DOHH2 (cell line): Measurements from ENCODE around the gene EPHB1.

Experiments
- H3F3A ChIP-seq: fragments of 200-600 bp; sonication (generic), shearing (Covaris generic); 2 replicates; pipeline ENCODE4 v1.6.0; 2016; ENCODE audit warnings: antibody characterized with exemption, mild to moderate bottlenecking; ENCODE audit not compliant: control insufficient read depth, insufficient read depth
- H3K27ac ChIP-seq: fragments of 200-600 bp; sonication (generic); 2 replicates; pipeline ENCODE4 v1.5.1; 2014; ENCODE audit warnings: low read depth, mild to moderate bottlenecking, low read length, moderate library complexity
- H3K27me3 ChIP-seq: fragments of 200-600 bp; sonication (generic); 2 replicates; pipeline ENCODE4 v1.6.1; 2014; ENCODE audit warnings: mild to moderate bottlenecking, low read length, mixed read lengths; ENCODE audit not compliant: control insufficient read depth
- H3K36me3 ChIP-seq: fragments of 200-600 bp; sonication (generic); 2 replicates; pipeline ENCODE4 v1.6.1; 2014; ENCODE audit warnings: mild to moderate bottlenecking, low read length, moderate library complexity, mixed read lengths; ENCODE audit not compliant: control insufficient read depth
- H3K4me1 ChIP-seq: fragments of 200-600 bp; sonication (generic); 2 replicates; pipeline ENCODE4 v1.6.1; 2014; ENCODE audit warnings: mild to moderate bottlenecking, low read length, mixed read lengths; ENCODE audit not compliant: control insufficient read depth
- H3K4me2 ChIP-seq: fragments of 200-600 bp; sonication (generic); 2 replicates; pipeline ENCODE4 v1.6.0; 2014; ENCODE audit warnings: mild to moderate bottlenecking, low read length, moderate library complexity
- H3K4me3 ChIP-seq: fragments of 200-600 bp; sonication (generic); 2 replicates; pipeline ENCODE4 v1.5.1; 2014; ENCODE audit warnings: mild to moderate bottlenecking, low read length, mixed read lengths
- H3K79me2 ChIP-seq: fragments of 200-600 bp; sonication (generic); 2 replicates; pipeline ENCODE4 v1.6.1; 2014; ENCODE audit warnings: mild to moderate bottlenecking, low read length, mixed read lengths; ENCODE audit not compliant: control insufficient read depth
- H3K9me2 ChIP-seq: fragments of 200-600 bp; sonication (generic); replicated peaks from 2 replicates; pipeline ENCODE4 v1.6.1; 2014; ENCODE audit warnings: mild to moderate bottlenecking, low read length, mixed read lengths; ENCODE audit not compliant: control insufficient read depth
- H3K9me3 ChIP-seq: fragments of 200-600 bp; sonication (generic); 2 replicates; pipeline ENCODE4 v1.6.1; 2014; ENCODE audit warnings: antibody characterized with exemption, low read length, mixed read lengths; ENCODE audit not compliant: control insufficient read depth, insufficient read depth
- H4K20me1 ChIP-seq: fragments of 200-600 bp; sonication (generic); 2 replicates; pipeline ENCODE4 v1.6.0; 2014; ENCODE audit warnings: low read depth, mild to moderate bottlenecking, antibody characterized with exemption, low read length, moderate library complexity; ENCODE audit not compliant: control insufficient read depth, insufficient read depth
- CTCF ChIP-seq: fragments of 200-600 bp; sonication (generic); IDR thresholded peaks from one replicate; pipeline ENCODE4 v1.5.1; 2014; ENCODE audit warnings: antibody characterized with exemption, mild to moderate bottlenecking, low read depth, low read length; ENCODE audit not compliant: poor library complexity, severe bottlenecking
- EZH2phosphoT487 ChIP-seq: fragments of 200-600 bp; sonication (generic); IDR thresholded peaks from 2 replicates; pipeline ENCODE4 v1.6.1; 2017; ENCODE audit warnings: borderline replicate concordance, mild to moderate bottlenecking, antibody characterized with exemption, low read length, moderate library complexity, mixed read lengths

Gene EPHB1

GRCh38 chr3:134846084-134846483, 51.0 kb downstream of the EPHB1 start:
- Histone ChIP-seq H3K4me1 (no peaks in the 10 kb centered on the region), H3K27ac (no peak overlapping the region), H3K9me3 (no peaks in the 10 kb centered on the region), H3K79me2 (no peaks in the 10 kb centered on the region), H3K9me2 (no peaks in the 10 kb centered on the region), H4K20me1 (no peaks in the 10 kb centered on the region), H3K4me2 (no peak overlapping the region), H3K4me3 (no peak overlapping the region), H3K27me3 (no peaks in the 10 kb centered on the region), H3K36me3 (no peaks in the 10 kb centered on the region), H3F3A (no peaks in the 10 kb centered on the region)
- TF ChIP-seq EZH2phosphoT487 (no peak), CTCF (no peak)

- Histone ChIP-seq H3K27ac (no peak overlapping the region), H3K36me3 (no peaks in the 10 kb centered on the region), H3K79me2 (no peaks in the 10 kb centered on the region), H3K4me1 (no peaks in the 10 kb centered on the region), H3K4me3 (no peak overlapping the region), H3F3A (no peaks in the 10 kb centered on the region), H3K9me3 (no peaks in the 10 kb centered on the region), H3K27me3 (no peaks in the 10 kb centered on the region), H4K20me1 (no peaks in the 10 kb centered on the region), H3K4me2 (no peak overlapping the region), H3K9me2 (no peaks in the 10 kb centered on the region)
- TF ChIP-seq EZH2phosphoT487 (no peak), CTCF (no peak)
Observed at GRCh38 chr3:134846911-134847317, 51.9 kb downstream of the EPHB1 start.

GRCh38 chr3:134847349-134847748, 52.3 kb downstream of the EPHB1 start:
- H4K20me1 ChIP-seq = no peaks in the 10 kb centered on the region
- H3K79me2 ChIP-seq = no peaks in the 10 kb centered on the region
- no peaks in the 10 kb centered on the region for H3K27me3 ChIP-seq
- no peaks in the 10 kb centered on the region for H3K9me2 ChIP-seq
- no peaks in the 10 kb centered on the region for H3K9me3 ChIP-seq
- no peak overlapping the region for H3K27ac ChIP-seq
- no peaks in the 10 kb centered on the region for H3F3A ChIP-seq
- H3K4me1 ChIP-seq = peaks cover 3% of the 10 kb centered on the region
- H3K36me3 ChIP-seq = no peaks in the 10 kb centered on the region
- H3K4me2 ChIP-seq = no peak overlapping the region
- H3K4me3 ChIP-seq = no peak overlapping the region
- TF ChIP-seq CTCF = no peak
- TF ChIP-seq EZH2phosphoT487 = no peak

GRCh38 chr3:134849561-134849960, 54.5 kb downstream of the EPHB1 start:
- no peaks in the 10 kb centered on the region for H4K20me1 ChIP-seq
- H3F3A ChIP-seq = no peaks in the 10 kb centered on the region

More at GRCh38 chr3:134849561-134849960, 54.5 kb downstream of the EPHB1 start:
- Histone ChIP-seq H3K36me3 (no peaks in the 10 kb centered on the region), H3K27ac (no peak overlapping the region), H3K4me3 (no peak overlapping the region), H3K4me2 (no peak overlapping the region), H3K9me2 (no peaks in the 10 kb centered on the region), H3K9me3 (no peaks in the 10 kb centered on the region), H3K79me2 (no peaks in the 10 kb centered on the region), H3K27me3 (no peaks in the 10 kb centered on the region), H3K4me1 (peaks cover 17% of the 10 kb centered on the region)
- TF ChIP-seq EZH2phosphoT487 = no peak
- TF ChIP-seq CTCF = no peak
